ENCODE data around the gene DNAH12.

DNA sequence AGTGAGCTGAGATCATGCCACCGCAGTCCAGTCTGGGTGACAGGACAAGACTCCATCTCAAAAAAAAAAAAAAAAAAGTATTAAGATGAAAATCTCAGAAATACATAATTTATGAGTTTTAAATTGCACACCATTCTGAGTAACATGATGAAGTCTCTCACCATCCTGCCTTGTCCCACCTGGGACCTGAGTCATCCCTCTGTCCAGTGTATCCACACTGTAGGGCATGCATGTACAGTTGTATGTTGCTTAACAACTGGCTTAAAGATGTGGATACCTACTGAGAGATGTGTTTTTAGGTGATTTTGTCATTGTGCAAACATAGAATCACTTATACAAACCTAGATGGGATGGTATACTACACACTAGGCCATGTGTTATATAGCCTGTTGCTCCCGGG is 268.8 kb downstream of the DNAH12 start:
- TF ChIP-seq, protein P1, sequence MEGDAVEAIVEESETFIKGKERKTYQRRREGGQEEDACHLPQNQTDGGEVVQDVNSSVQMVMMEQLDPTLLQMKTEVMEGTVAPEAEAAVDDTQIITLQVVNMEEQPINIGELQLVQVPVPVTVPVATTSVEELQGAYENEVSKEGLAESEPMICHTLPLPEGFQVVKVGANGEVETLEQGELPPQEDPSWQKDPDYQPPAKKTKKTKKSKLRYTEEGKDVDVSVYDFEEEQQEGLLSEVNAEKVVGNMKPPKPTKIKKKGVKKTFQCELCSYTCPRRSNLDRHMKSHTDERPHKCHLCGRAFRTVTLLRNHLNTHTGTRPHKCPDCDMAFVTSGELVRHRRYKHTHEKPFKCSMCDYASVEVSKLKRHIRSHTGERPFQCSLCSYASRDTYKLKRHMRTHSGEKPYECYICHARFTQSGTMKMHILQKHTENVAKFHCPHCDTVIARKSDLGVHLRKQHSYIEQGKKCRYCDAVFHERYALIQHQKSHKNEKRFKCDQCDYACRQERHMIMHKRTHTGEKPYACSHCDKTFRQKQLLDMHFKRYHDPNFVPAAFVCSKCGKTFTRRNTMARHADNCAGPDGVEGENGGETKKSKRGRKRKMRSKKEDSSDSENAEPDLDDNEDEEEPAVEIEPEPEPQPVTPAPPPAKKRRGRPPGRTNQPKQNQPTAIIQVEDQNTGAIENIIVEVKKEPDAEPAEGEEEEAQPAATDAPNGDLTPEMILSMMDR (IDR thresholded peaks at IDR 0.05; ENCODE audit: low read depth, low read length, poor library complexity, severe bottlenecking) = no peak
- TF ChIP-seq EZH2phosphoT487 (IDR thresholded peaks at IDR 0.05; ENCODE audit: borderline replicate concordance, low read length) = no peak

Data from DOHH2 (cell line).